PFSK-1 (cell line): Measurements from ENCODE around the gene AIG1.

Source experiments
- FOXP2 ChIP-seq: optimal IDR thresholded peaks from 2 replicates; pipeline ENCODE3; 2011; ENCODE audit warnings: borderline replicate concordance, control low read depth, inconsistent platforms; ENCODE audit not compliant: insufficient read depth; ENCODE audit errors: extremely low read length, extremely low read depth
- POLR2AphosphoS5 ChIP-seq: IDR thresholded peaks from 2 replicates; pipeline ENCODE4 v1.6.1; 2012; ENCODE audit warnings: low read depth, mild to moderate bottlenecking, control low read depth, low read length, moderate library complexity
- REST ChIP-seq, 2 experiments: IDR thresholded peaks; 2 replicates each; pipeline versions ENCODE4 v1.6.1 to v1.8.0; 2011 to 2012; ENCODE audit warnings: low read depth in 2 of 2, low read length in 2 of 2, control low read depth in 1 of 2, inconsistent platforms in 1 of 2, mild to moderate bottlenecking in 1 of 2, moderate library complexity in 1 of 2; ENCODE audit not compliant: insufficient read depth in 1 of 2
- SIN3A ChIP-seq: IDR thresholded peaks from 2 replicates; pipeline ENCODE4 v1.6.1; 2012; ENCODE audit warnings: mild to moderate bottlenecking, low read length, moderate library complexity, borderline replicate concordance; ENCODE audit not compliant: insufficient read depth
- TAF1 ChIP-seq: IDR thresholded peaks from 2 replicates; pipeline ENCODE4 v1.6.1; 2012; ENCODE audit warnings: low read length, control low read depth, borderline replicate concordance; ENCODE audit not compliant: insufficient read depth

The AIG1 gene

GRCh38 chr6:143243786-143244185 lies 183.1 kb downstream of the AIG1 start:
- TF ChIP-seq TAF1 (no peak), POLR2AphosphoS5 (no peak), FOXP2 (no peak), SIN3A (no peak), REST (IDR thresholded peaks at IDR 0.05; ENCODE audit: insufficient read depth in 1 of 2, low read depth in 2 of 2, low read length in 2 of 2) (no peak)

- TF ChIP-seq TAF1 (no peak), REST (IDR thresholded peaks at IDR 0.05; ENCODE audit: insufficient read depth in 1 of 2, low read depth in 2 of 2, low read length in 2 of 2) (no peak), FOXP2 (no peak), SIN3A (no peak), POLR2AphosphoS5 (no peak)
Observed at GRCh38 chr6:143245656-143246055, 185.0 kb downstream of the AIG1 start.

GRCh38 chr6:143247586-143247985 lies 186.9 kb downstream of the AIG1 start:
- TF ChIP-seq TAF1 = no peak
- no peak for TF ChIP-seq FOXP2
- no peak for TF ChIP-seq SIN3A
- TF ChIP-seq REST (IDR thresholded peaks at IDR 0.05; ENCODE audit: insufficient read depth in 1 of 2, low read depth in 2 of 2, low read length in 2 of 2) = no peak
- TF ChIP-seq POLR2AphosphoS5 = no peak

GRCh38 chr6:143248359-143248758 lies 187.7 kb downstream of the AIG1 start:
- TF ChIP-seq SIN3A (no peak), REST (IDR thresholded peaks at IDR 0.05; ENCODE audit: insufficient read depth in 1 of 2, low read depth in 2 of 2, low read length in 2 of 2) (no peak), POLR2AphosphoS5 (no peak), TAF1 (no peak), FOXP2 (no peak)

GRCh38 chr6:143251288-143251687 lies 190.6 kb downstream of the AIG1 start:
- TF ChIP-seq FOXP2 = no peak
- TF ChIP-seq REST (IDR thresholded peaks at IDR 0.05; ENCODE audit: insufficient read depth in 1 of 2, low read depth in 2 of 2, low read length in 2 of 2) = no peak
- TF ChIP-seq POLR2AphosphoS5 = no peak
- TF ChIP-seq SIN3A = no peak
- TF ChIP-seq TAF1 = no peak
